Activated T-helper 2 cell treated with anti-CD3 and anti-CD28 coated beads, Interferon-gamma antibody, Interleukin-2, Interleukin-4, amounts not matched to agents 10 μg/mL and 5 μg/mL and 100 μg/mL, durations not matched to agents 14 hours and 24 hours and 36 hours (primary cell): ENCODE data around the gene SYCP2. TPM values are rescaled to one million over a fixed set of nuclear protein-coding genes. Genes with fewer than 3 reads are reported as not detected.
"Not testable (repeated sequence)": the region's sequence is repeated elsewhere in the genome, so short reads cannot be mapped to it uniquely, and the experiment has no call there.

Experiments used
- DNase-seq: peaks from one replicate; pipeline ENCODE4 v3.0.0; 2021; ENCODE audit warnings: low spot score
- H3K27ac Mint-ChIP-seq: one replicate; pipeline ENCODE4 v1.8.0; 2021; ENCODE audit warnings: mixed read lengths
- H3K27me3 Mint-ChIP-seq: one replicate; pipeline ENCODE4 v1.8.0; 2021; ENCODE audit warnings: low read depth, mixed read lengths
- H3K36me3 Mint-ChIP-seq: one replicate; pipeline ENCODE4 v1.8.0; 2021; ENCODE audit warnings: low read depth, mixed read lengths
- H3K4me1 Mint-ChIP-seq: one replicate; pipeline ENCODE4 v1.8.0; 2021; ENCODE audit warnings: low read depth, mixed read lengths
- H3K4me3 Mint-ChIP-seq: one replicate; pipeline ENCODE4 v1.8.0; 2021; ENCODE audit warnings: low read depth, mild to moderate bottlenecking, moderate library complexity, mixed read lengths
- H3K9me3 Mint-ChIP-seq: one replicate; pipeline ENCODE4 v1.8.0; 2021; ENCODE audit warnings: mixed read lengths
- intact Hi-C: fragments of 100-400 bp; cut with micrococcal nuclease; formaldehyde crosslinking; loops from one replicate; pipeline ENCODE4 v1.15.1; 2023
- total RNA-seq: library from RNA; stranded (reverse); gene quantifications from 2 replicates; pipeline ENCODE4 v1.2.3, GENCODE V29; 2022

SYCP2 gene
- total RNA-seq, result 4.6 and 4.9 TPM in 2 replicates

DNA sequence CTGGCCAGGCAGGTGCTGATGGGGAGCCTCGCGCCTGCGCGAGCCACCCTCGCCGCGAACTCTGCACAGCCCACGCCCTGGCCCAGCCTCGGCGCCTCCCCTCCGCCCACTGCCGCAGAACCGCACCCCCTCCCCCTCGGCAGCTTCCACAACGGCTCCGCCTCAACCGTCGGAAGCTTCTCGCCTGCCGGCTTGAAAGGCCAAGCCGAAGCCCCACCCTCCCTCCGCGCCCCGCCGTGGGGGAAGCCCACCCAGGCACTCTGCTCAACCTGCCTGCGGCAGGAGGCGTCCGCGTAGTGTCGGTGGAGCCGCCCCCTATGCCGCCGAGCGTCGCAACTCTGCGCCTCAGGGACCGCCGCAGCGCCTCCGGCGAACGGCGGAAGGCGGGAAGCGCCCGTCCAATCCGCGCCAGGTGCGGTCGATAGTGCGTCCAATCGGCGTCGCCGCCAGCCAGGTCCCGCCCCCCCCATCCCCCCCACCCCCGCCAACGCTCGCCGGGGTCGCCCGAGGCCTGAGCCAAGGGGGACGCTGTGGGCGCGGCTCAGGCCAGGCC is at the start of gene SYCP2:
SYCP2 (minus strand) TSS at position 342 of the 553 bp plus-strand sequence. CDS start 11,224 bp downstream, outside the sequence.
- Mint-ChIP-seq H3K27me3 (peaks cover 5% of the 10 kb centered on the region), H3K9me3 (no peaks in the 10 kb centered on the region), H3K4me1 (peaks cover 32% of the 10 kb centered on the region), H3K36me3 (peaks cover 14% of the 10 kb centered on the region), H3K27ac (peak within 1 kb of the TSS; percentile 22), H3K4me3 (peak within 1 kb of the TSS; percentile 73)
- DNase-seq, result peak; percentile 51
- intact Hi-C loops, result no loop called here

- H3K4me1 Mint-ChIP-seq, result peaks cover 2% of the 10 kb centered on the region
- H3K9me3 Mint-ChIP-seq, result no peaks in the 10 kb centered on the region
- no peak for DNase-seq
- no peaks in the 10 kb centered on the region for H3K27me3 Mint-ChIP-seq
- intact Hi-C loops, result no loop called here
- no peak overlapping the region for H3K27ac Mint-ChIP-seq
- no peaks in the 10 kb centered on the region for H3K36me3 Mint-ChIP-seq
- H3K4me3 Mint-ChIP-seq, result no peak overlapping the region
Observed at GRCh38 chr20:59983076-59983475, 49.6 kb upstream of the SYCP2 start.

- Mint-ChIP-seq H3K27ac (no peak overlapping the region), H3K4me3 (no peak overlapping the region), H3K9me3 (no peaks in the 10 kb centered on the region), H3K27me3 (no peaks in the 10 kb centered on the region), H3K36me3 (no peaks in the 10 kb centered on the region), H3K4me1 (no peaks in the 10 kb centered on the region)
- DNase-seq, result no peak
- intact Hi-C loops, result no loop called here
Observed at GRCh38 chr20:59977086-59977485, 43.6 kb upstream of the SYCP2 start.

- DNase-seq, result no peak
- H3K36me3 Mint-ChIP-seq, result no peaks in the 10 kb centered on the region
Observed at GRCh38 chr20:59976156-59976782, 42.8 kb upstream of the SYCP2 start.

GRCh38 chr20:59972037-59972801 is 38.8 kb upstream of the SYCP2 start:
- Mint-ChIP-seq H3K36me3 (no peaks in the 10 kb centered on the region), H3K4me3 (no peak overlapping the region), H3K27me3 (no peaks in the 10 kb centered on the region), H3K27ac (no peak overlapping the region), H3K9me3 (no peaks in the 10 kb centered on the region), H3K4me1 (no peaks in the 10 kb centered on the region)
- intact Hi-C loops, result no loop called here
- no peak for DNase-seq

More at GRCh38 chr20:59976156-59976782, 42.8 kb upstream of the SYCP2 start:
- Mint-ChIP-seq H3K27ac (no peak overlapping the region), H3K27me3 (no peaks in the 10 kb centered on the region), H3K4me1 (no peaks in the 10 kb centered on the region), H3K4me3 (no peak overlapping the region), H3K9me3 (no peaks in the 10 kb centered on the region)
- intact Hi-C loops, result no loop called here

- no peak overlapping the region for H3K27ac Mint-ChIP-seq
- H3K36me3 Mint-ChIP-seq, result no peaks in the 10 kb centered on the region
- no peaks in the 10 kb centered on the region for H3K27me3 Mint-ChIP-seq
- no peaks in the 10 kb centered on the region for H3K4me1 Mint-ChIP-seq
- no peak overlapping the region for H3K4me3 Mint-ChIP-seq
- H3K9me3 Mint-ChIP-seq, result no peaks in the 10 kb centered on the region
- DNase-seq, result no peak
- intact Hi-C loops, result no loop called here
Observed at GRCh38 chr20:59971428-59971827, 38.0 kb upstream of the SYCP2 start.

- H3K4me1 Mint-ChIP-seq, result no peaks in the 10 kb centered on the region
- H3K27me3 Mint-ChIP-seq, result no peaks in the 10 kb centered on the region
- H3K4me3 Mint-ChIP-seq, result no peak overlapping the region
- H3K9me3 Mint-ChIP-seq, result no peaks in the 10 kb centered on the region
- DNase-seq, result no peak
- no peak overlapping the region for H3K27ac Mint-ChIP-seq
- intact Hi-C loops, result no loop called here
- H3K36me3 Mint-ChIP-seq, result no peaks in the 10 kb centered on the region
Observed at GRCh38 chr20:59966428-59966827, 33.0 kb upstream of the SYCP2 start.

GRCh38 chr20:59962155-59962554 is 28.7 kb upstream of the SYCP2 start:
- Mint-ChIP-seq H3K4me3 (no peak overlapping the region), H3K27ac (no peak overlapping the region)
- intact Hi-C loops, result no loop called here

GRCh38 chr20:59961423-59961822 is 28.0 kb upstream of the SYCP2 start:
- no peak overlapping the region for H3K27ac Mint-ChIP-seq
- H3K36me3 Mint-ChIP-seq, result no peaks in the 10 kb centered on the region
- no peaks in the 10 kb centered on the region for H3K27me3 Mint-ChIP-seq
- no peak for DNase-seq
- intact Hi-C loops, result no loop called here
- no peak overlapping the region for H3K4me3 Mint-ChIP-seq
- no peaks in the 10 kb centered on the region for H3K9me3 Mint-ChIP-seq
- H3K4me1 Mint-ChIP-seq, result no peaks in the 10 kb centered on the region

More at GRCh38 chr20:59962155-59962554, 28.7 kb upstream of the SYCP2 start:
- no peaks in the 10 kb centered on the region for H3K36me3 Mint-ChIP-seq
- no peak for DNase-seq
- no peaks in the 10 kb centered on the region for H3K4me1 Mint-ChIP-seq
- no peaks in the 10 kb centered on the region for H3K27me3 Mint-ChIP-seq
- no peaks in the 10 kb centered on the region for H3K9me3 Mint-ChIP-seq

GRCh38 chr20:59958626-59959025 is 25.2 kb upstream of the SYCP2 start:
- peaks cover 4% of the 10 kb centered on the region for H3K4me1 Mint-ChIP-seq
- no peak overlapping the region for H3K27ac Mint-ChIP-seq
- no peak for DNase-seq
- intact Hi-C loops, result no loop called here
- no peak overlapping the region for H3K4me3 Mint-ChIP-seq
- no peaks in the 10 kb centered on the region for H3K27me3 Mint-ChIP-seq
- H3K9me3 Mint-ChIP-seq, result no peaks in the 10 kb centered on the region
- no peaks in the 10 kb centered on the region for H3K36me3 Mint-ChIP-seq

- no peaks in the 10 kb centered on the region for H3K27me3 Mint-ChIP-seq
- H3K9me3 Mint-ChIP-seq, result no peaks in the 10 kb centered on the region
- no peak within 1 kb of the TSS for H3K27ac Mint-ChIP-seq
- no peak within 1 kb of the TSS for H3K4me3 Mint-ChIP-seq
- intact Hi-C loops, result no loop called here
- H3K36me3 Mint-ChIP-seq, result no peaks in the 10 kb centered on the region
- no peak for DNase-seq
- H3K4me1 Mint-ChIP-seq, result peaks cover 4% of the 10 kb centered on the region
Observed at GRCh38 chr20:59958123-59958522, 24.7 kb upstream of the SYCP2 start, which contains the start of gene CDH26. Gene CDH26 (plus strand): TSS chr20:59958423. CDS start chr20:59958727, 304 bp downstream.

DNA sequence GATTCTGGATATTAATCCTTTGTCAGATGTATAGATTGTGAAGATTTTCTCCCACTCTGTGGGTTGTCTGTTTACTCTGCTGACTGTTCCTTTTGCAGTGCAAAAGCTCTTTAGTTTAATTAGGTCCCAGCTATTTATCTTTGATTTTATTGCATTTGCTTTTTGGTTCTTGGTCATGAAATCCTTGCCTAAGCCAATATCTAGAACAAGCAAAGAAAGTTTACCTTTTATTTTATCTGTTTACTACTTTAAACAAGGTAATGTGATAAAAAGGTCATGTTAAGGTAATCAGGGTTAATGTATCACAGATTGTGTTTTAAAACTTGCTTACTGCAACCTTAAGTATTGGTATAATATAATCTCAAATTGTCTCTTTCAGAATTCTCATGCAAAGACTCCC is 24.1 kb upstream of the SYCP2 start:
- intact Hi-C loops, H3K9me3 Mint-ChIP-seq: not testable (repeated sequence)

More for the DNA sequence above, 24.1 kb upstream of the SYCP2 start:
- not testable (repeated sequence) for H3K36me3 Mint-ChIP-seq, H3K27me3 Mint-ChIP-seq, H3K4me3 Mint-ChIP-seq, H3K4me1 Mint-ChIP-seq, H3K27ac Mint-ChIP-seq, DNase-seq
